Psoas muscle (tissue), 8 donors: Measurements from ENCODE around the gene NGFR. TPM values are rescaled to one million over a fixed set of nuclear protein-coding genes. Genes with fewer than 3 reads are reported as not detected.

ENCODE experiments used
- ATAC-seq, 4 donors: fragments of 200-7000 bp; cut with Tn5 transposase; one replicate each; pipeline ENCODE4 v1.9.1; 2020; ENCODE audit warnings: moderate library complexity in 3 of 4, mild to moderate bottlenecking in 2 of 4
- DNase-seq, 2 donors: peaks; one replicate each; pipeline ENCODE4 v3.0.0-alpha.2; 2020
- H3K27ac ChIP-seq: fragments of 200-600 bp; one replicate; pipeline ENCODE4 v1.8.0; 2022
- H3K27me3 ChIP-seq, 3 donors: fragments of 200-600 bp in 1 of 3; one replicate each; pipeline versions ENCODE4 v1.6.1 to v1.8.0; 2013 to 2022; ENCODE audit warnings: low read length in 2 of 3, mild to moderate bottlenecking in 2 of 3, moderate library complexity in 1 of 3; ENCODE audit not compliant: insufficient read depth in 3 of 3
- H3K36me3 ChIP-seq, 2 donors: fragments of 200-600 bp in 1 of 2; one replicate each; pipeline versions ENCODE4 v1.6.1 to v1.8.0; 2013 to 2022; ENCODE audit warnings: low read depth in 1 of 2, mild to moderate bottlenecking in 1 of 2, moderate library complexity in 1 of 2; ENCODE audit not compliant: insufficient read depth in 1 of 2
- H3K4me1 ChIP-seq: fragments of 200-600 bp; one replicate; pipeline ENCODE4 v1.8.0; 2022
- H3K4me3 ChIP-seq: fragments of 200-600 bp; one replicate; pipeline ENCODE4 v1.8.0; 2022; ENCODE audit warnings: mild to moderate bottlenecking
- H3K9me3 ChIP-seq: fragments of 200-600 bp; one replicate; pipeline ENCODE4 v1.8.0; 2022
- CTCF ChIP-seq: fragments of 200-600 bp; IDR thresholded peaks from one replicate; pipeline ENCODE4 v1.8.0; 2022; ENCODE audit warnings: antibody characterized with exemption
- WGBS, 3 donors: extraction: QIAGEN DNeasy Blood & Tissue Kit; methylation state at CpG; one replicate each; pipeline versions ENCODE4 v1.1.6 to v1.1.7; 2013; 5-methylcytosine and 5-hydroxymethylcytosine counted together
- intact Hi-C, 2 donors: fragments of 100-400 bp; cut with DNase I; formaldehyde crosslinking; loops; one replicate each; pipeline versions ENCODE4 v1.11.0 to v1.14.2; 2022
- polyA plus RNA-seq, 3 donors: library from polyadenylated mRNA; stranded (reverse); fragments of 200-250 nt; gene quantifications; one replicate each; pipeline ENCODE4 v1.2.3, GENCODE V29; 2013
- total RNA-seq, 4 donors: library from RNA; stranded (reverse); fragmentation: NEBNext Ultra II Directional in 2 of 4; extraction: Animal tissue kit (Norgen Biotek cat#: 25700) in 2 of 4; gene quantifications; one replicate each; pipeline versions ENCODE4 v1.2.1 to v1.2.4, GENCODE V29; 2021 to 2023
- donor health status: healthy with polysubstance abuse.
- donor health status: DM: no; HTN: no; CAD: no; lungs with moderate emphysema.
- donor health status: Bipolar disorder and iron deficiency.
- donor health status: healthy.
- donor health status: DM: yes; HTN: yes; CAD: no.
- donor health status: DM: no; HTN: no; CAD: no.
- donor health status: DM: no; HTN: no; CAD: no.
- donor health status: DM: yes; HTN: yes; CAD: no.

NGFR gene
- total and polyA plus RNA-seq, 7 donors, result 0.74 to 13.5 (median 2.2) TPM

- Histone ChIP-seq H3K4me3 (no peak overlapping the region), H3K4me1 (peaks cover 20% of the 10 kb centered on the region), H3K9me3 (no peaks in the 10 kb centered on the region), H3K36me3 (no peaks in the 10 kb centered on the region), H3K27ac (no peak overlapping the region), H3K27me3 (peaks cover 0 to 6% (median 4%) of the 10 kb centered on the region in 3 donors)
- ATAC-seq (no peak), DNase-seq (no peak)
- WGBS, 3 donors, result 79 to 80% (median 79%) methylated on average over 7 to 8 of the region's 8 CpGs
- no peak for TF ChIP-seq CTCF
- intact Hi-C loops, result loop anchor here in 1 of 2 donors (5.0 kb wide), 1 partner anchor 34 kb away; no protein-coding TSS in a partner anchor
Observed at GRCh38 chr17:49513641-49514040, 18.5 kb downstream of the NGFR start.

GRCh38 chr17:49514071-49514721, 19.1 kb downstream of the NGFR start:
- peak; percentile 7 for TF ChIP-seq CTCF
- ATAC-seq (peak in 3 of 4 donors; percentile 4 to 18 (median 5)), DNase-seq (peak in 1 of 2 donors; percentile 65)
- Histone ChIP-seq H3K36me3 (no peaks in the 10 kb centered on the region), H3K27me3 (peaks cover 0 to 4% (median 0%) of the 10 kb centered on the region in 3 donors), H3K4me3 (no peak overlapping the region), H3K27ac (peak overlapping the region; percentile 72), H3K4me1 (peaks cover 20% of the 10 kb centered on the region), H3K9me3 (no peaks in the 10 kb centered on the region)
- intact Hi-C loops, result loop anchor here in 1 of 2 donors (5.0 kb wide), 1 partner anchor 33 kb away; no protein-coding TSS in a partner anchor
- WGBS, 3 donors, result 56 to 62% (median 60%) methylated on average over 15 of the region's 15 CpGs

- H3K9me3 ChIP-seq, result no peaks in the 10 kb centered on the region
- H3K27ac ChIP-seq, result peak overlapping the region; percentile 72
- TF ChIP-seq CTCF, result peak; percentile 18
- H3K36me3 ChIP-seq, result no peaks in the 10 kb centered on the region
- intact Hi-C loops, result no loop called here
- H3K4me1 ChIP-seq, result peaks cover 20% of the 10 kb centered on the region
- 0 to 8% (median 2%) methylated on average over 8 of the region's 8 CpGs for WGBS, 3 donors
- DNase-seq (peak; percentile 92 to 94), ATAC-seq (peak; percentile 92 to 98 (median 94))
- H3K27me3 ChIP-seq, result no peaks in the 10 kb centered on the region
- peak overlapping the region; percentile 0 for H3K4me3 ChIP-seq
Observed at GRCh38 chr17:49515196-49515770, 20.2 kb downstream of the NGFR start.

GRCh38 chr17:49516180-49516579, 21.1 kb downstream of the NGFR start:
- H3K27ac ChIP-seq, result peak overlapping the region; percentile 72
- H3K36me3 ChIP-seq, result no peaks in the 10 kb centered on the region
- H3K27me3 ChIP-seq, result no peaks in the 10 kb centered on the region
- H3K4me3 ChIP-seq, result no peak overlapping the region
- WGBS, 3 donors, result 39 to 60% (median 52%) methylated on average over 5 of the region's 5 CpGs
- DNase-seq, result no peak
- intact Hi-C loops, result no loop called here
- peak in 2 of 4 donors; percentile 20 to 28 for ATAC-seq
- no peaks in the 10 kb centered on the region for H3K9me3 ChIP-seq
- no peak for TF ChIP-seq CTCF
- peaks cover 20% of the 10 kb centered on the region for H3K4me1 ChIP-seq
